Retinal pigment epithelial cell (primary cell): ENCODE data around the gene CGB3.

Experiments
- DNase-seq: peaks from one replicate; pipeline ENCODE4 v3.0.0-alpha.2; 2010; ENCODE audit warnings: low read depth
- H3K4me3 ChIP-seq: 2 replicates; pipeline ENCODE4 v1.5.1; 2011; ENCODE audit warnings: mild to moderate bottlenecking, low read length, control low read depth, moderate library complexity
- TF ChIP-seq, protein P1 (sequence below): conservative IDR thresholded peaks from 2 replicates; pipeline ENCODE4 v1.5.1; 2011; ENCODE audit warnings: low read depth, low read length, control low read depth, inconsistent platforms

Gene CGB3

DNA sequence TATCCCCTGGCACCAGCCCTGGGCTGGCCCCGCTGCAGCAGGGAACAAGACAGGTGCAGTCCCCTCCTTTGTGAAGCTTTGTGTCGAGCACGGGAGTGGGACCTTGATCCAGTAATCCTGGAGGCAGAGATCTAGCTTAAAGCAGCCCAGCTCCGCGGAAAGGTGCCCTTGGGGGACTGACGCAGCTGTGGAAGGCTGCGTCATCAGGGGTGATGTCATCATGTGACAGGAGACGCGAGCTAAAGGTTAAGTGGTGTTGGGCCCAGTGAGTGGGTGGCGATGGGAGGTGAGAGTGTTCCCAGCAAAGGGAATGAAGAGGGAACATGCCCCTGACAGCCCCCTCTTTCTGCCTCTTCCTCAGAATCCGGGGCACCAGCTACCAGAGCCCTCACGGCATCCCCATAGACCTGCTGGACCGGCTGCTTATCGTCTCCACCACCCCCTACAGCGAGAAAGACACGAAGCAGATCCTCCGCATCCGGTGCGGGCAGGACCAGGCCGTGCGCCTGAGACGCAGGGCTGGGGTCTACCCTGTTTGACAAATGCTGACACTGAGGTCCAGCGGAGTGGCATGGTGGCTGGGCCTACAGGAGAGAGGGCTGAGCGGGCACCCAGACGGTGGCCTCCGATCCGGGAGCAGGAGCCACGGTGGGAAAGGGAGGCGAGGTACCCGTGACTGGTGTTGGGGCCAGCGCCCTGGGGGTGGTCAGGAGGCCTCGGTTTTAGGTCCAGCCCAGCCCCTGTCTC is 9.8 kb downstream of the CGB3 start:
- TF ChIP-seq, protein P1, sequence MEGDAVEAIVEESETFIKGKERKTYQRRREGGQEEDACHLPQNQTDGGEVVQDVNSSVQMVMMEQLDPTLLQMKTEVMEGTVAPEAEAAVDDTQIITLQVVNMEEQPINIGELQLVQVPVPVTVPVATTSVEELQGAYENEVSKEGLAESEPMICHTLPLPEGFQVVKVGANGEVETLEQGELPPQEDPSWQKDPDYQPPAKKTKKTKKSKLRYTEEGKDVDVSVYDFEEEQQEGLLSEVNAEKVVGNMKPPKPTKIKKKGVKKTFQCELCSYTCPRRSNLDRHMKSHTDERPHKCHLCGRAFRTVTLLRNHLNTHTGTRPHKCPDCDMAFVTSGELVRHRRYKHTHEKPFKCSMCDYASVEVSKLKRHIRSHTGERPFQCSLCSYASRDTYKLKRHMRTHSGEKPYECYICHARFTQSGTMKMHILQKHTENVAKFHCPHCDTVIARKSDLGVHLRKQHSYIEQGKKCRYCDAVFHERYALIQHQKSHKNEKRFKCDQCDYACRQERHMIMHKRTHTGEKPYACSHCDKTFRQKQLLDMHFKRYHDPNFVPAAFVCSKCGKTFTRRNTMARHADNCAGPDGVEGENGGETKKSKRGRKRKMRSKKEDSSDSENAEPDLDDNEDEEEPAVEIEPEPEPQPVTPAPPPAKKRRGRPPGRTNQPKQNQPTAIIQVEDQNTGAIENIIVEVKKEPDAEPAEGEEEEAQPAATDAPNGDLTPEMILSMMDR: no peak
- H3K4me3 ChIP-seq: no peak overlapping the region

DNA sequence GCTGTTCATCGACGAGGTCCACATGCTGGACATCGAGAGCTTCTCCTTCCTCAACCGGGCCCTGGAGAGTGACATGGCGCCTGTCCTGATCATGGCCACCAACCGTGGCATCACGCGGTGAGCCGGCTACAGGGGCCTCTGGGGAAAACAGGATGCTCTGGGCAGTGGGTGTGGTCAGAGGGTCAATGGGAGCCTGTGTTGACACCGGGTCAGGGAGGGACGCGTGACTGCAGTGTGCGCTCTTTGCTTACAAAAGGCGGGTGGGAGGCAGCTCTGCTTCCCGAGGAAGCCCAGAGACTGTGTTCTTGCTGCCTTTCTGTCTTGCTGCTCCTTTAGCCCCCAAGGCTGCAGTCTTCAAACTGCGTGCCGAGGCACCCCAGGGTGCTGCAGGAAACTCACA is 12.9 kb downstream of the CGB3 start:
- TF ChIP-seq, protein P1: no peak
- DNase-seq: no peak
- H3K4me3 ChIP-seq: no peak overlapping the region

More for the DNA sequence above, 9.8 kb downstream of the CGB3 start:
- no peak for DNase-seq

DNA sequence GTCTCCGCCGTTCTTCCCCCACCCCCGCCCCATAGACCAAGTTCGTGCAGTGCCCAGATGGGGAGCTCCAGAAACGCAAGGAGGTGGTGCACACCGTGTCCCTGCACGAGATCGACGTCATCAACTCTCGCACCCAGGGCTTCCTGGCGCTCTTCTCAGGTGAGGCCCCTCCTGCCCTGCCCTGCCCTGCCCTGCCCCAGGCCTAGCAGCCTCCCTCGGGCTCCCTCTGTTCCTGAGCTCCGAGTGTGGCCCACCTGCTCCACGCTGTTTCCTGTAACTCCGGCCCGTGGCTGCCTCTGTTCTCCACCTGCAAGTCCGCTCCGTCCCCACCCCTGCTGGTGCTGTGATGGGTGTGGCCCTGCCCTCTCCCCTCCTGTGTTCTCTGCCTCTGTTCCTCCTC is 13.7 kb downstream of the CGB3 start:
- TF ChIP-seq, protein P1: no peak
- H3K4me3 ChIP-seq: no peak overlapping the region
- no peak for DNase-seq

DNA sequence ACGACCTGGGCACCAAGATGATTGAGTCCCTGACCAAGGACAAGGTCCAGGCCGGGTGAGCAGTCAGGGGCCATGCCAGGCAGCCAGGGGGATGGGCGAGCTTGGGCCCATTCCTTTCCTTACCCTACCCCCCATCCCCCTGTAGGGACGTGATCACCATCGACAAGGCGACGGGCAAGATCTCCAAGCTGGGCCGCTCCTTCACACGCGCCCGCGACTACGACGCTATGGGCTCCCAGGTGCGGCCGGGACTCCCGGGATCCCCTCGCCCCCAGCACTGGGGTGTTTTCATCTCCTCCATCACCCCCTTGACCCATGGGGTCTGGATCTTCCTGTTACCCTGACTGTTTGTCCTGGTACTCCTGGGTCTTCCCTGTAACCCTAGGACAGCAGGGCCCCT is 14.3 kb downstream of the CGB3 start:
- DNase-seq: no peak
- no peak overlapping the region for H3K4me3 ChIP-seq
- TF ChIP-seq, protein P1: no peak

DNA sequence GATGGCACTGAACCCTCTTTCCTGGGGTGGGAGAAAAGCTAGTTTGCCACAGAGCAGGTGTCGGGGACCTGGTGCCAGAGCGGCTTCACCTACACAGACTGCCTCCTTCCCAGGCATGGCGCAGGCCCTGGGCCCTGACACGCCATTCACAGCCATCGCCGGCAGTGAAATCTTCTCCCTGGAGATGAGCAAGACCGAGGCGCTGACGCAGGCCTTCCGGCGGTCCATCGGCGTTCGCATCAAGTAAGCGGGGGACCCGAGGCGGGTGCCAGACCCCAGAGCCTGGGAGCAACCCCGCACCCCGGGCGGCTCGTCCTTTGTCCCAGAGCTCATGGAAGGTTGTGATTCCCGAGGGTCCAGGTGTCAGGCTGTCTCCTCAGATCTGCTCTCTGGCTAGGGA is 17.2 kb downstream of the CGB3 start:
- TF ChIP-seq, protein P1: no peak
- no peak overlapping the region for H3K4me3 ChIP-seq
- DNase-seq: no peak

DNA sequence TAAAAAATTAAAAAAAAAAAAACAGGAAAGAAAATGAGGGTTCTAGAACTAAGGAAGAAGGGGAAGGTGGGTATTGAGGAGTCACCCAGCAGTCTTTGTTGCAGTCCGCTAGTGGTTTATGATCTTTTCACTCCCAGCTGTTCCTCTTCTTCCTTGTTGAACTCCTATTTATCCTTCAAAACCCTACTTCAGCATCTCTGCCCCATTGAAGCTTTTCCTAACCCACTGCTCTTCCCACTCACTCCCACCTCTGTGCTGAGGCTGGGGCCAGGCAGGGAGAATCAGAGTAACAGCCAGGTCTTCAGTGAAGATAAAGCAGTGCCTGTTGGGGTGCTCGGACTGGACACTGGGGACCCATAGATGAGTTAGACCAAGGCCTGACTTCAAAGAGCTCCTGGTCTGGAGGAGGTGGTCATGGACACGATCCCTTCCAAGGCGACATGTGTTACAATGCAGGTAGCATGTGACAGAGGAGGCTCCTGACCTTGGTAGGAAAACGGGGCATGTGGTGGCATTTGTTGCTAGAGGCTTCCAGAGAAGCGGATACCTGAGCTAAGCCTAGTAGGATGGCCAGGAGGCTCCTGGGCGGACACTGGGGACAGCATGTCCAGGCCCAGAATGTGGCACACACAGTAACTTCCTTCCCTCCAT is 19.0 kb downstream of the CGB3 start:
- DNase-seq: no peak
- TF ChIP-seq, protein P1: no peak
- no peak overlapping the region for H3K4me3 ChIP-seq

DNA sequence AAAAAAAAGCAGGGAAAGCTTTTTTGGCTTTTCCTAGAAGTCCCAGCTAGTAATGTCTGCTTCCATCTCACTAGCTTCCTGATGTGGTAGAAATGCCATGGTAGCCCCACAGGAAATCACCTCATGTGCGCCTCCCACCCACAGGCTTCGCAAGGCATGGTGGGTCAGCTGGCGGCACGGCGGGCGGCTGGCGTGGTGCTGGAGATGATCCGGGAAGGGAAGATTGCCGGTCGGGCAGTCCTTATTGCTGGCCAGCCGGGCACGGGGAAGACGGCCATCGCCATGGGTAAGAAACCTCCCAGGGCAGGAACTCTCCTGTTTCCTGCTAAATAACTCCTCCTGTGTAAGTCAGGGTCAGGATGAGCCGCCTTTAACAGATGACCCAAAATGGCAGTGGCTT is 20.0 kb downstream of the CGB3 start:
- TF ChIP-seq, protein P1: no peak
- H3K4me3 ChIP-seq: no peak overlapping the region
- DNase-seq: no peak
